H1 (cell line): Measurements from ENCODE around the gene SPP1. TPM values are rescaled to one million over a fixed set of nuclear protein-coding genes. Genes with fewer than 3 reads are reported as not detected.

Experiments
- CTCF ChIA-PET: fragments of 300-600 bp; sonication (Branson Sonifier 250); formaldehyde crosslinking; loops from one replicate; lab custom pipeline; 2021; ENCODE audit not compliant: partially characterized antibody; lab: Charles Lee
- POLR2A ChIA-PET: fragments of 300-600 bp; sonication (Branson Sonifier 250); formaldehyde crosslinking; loops from one replicate; lab custom pipeline; 2021; ENCODE audit warnings: inconsistent platforms; ENCODE audit not compliant: partially characterized antibody; lab: Charles Lee
- DNase-seq, 2 experiments: peaks; one replicate each; pipeline versions ENCODE4 v3.0.0 to v3.0.0-alpha.2; 2010 to 2022; ENCODE audit warnings: low spot score in 2 of 2, low read depth in 1 of 2, mixed read lengths in 1 of 2
- FAIRE-seq: peaks from 2 replicates; lab custom pipeline; 2011; peaks lifted over from hg19 to GRCh38; lab: Jason Lieb, UNC
- H2AFZ ChIP-seq: 2 replicates; pipeline ENCODE4 v1.8.1; 2012; ENCODE audit warnings: low read length, inconsistent platforms
- H2AK5ac ChIP-seq: 2 replicates; pipeline ENCODE4 v1.6.1; 2013; ENCODE audit warnings: low read depth, low read length
- H2BK120ac ChIP-seq: replicated peaks from 2 replicates; pipeline ENCODE3; 2013; ENCODE audit warnings: low read depth, low read length, inconsistent platforms
- H2BK12ac ChIP-seq: 2 replicates; pipeline ENCODE4 v1.6.1; 2013; ENCODE audit warnings: low read depth, low read length
- H2BK15ac ChIP-seq: 2 replicates; pipeline ENCODE4 v1.6.1; 2013; ENCODE audit warnings: low read length
- H2BK20ac ChIP-seq: 2 replicates; pipeline ENCODE4 v1.6.1; 2013; ENCODE audit warnings: low read length
- H2BK5ac ChIP-seq: 2 replicates; pipeline ENCODE4 v1.6.1; 2013; ENCODE audit warnings: low read depth, low read length
- H3K14ac ChIP-seq: 2 replicates; pipeline ENCODE4 v1.6.1; 2013; ENCODE audit warnings: inconsistent platforms; ENCODE audit not compliant: insufficient read length
- H3K18ac ChIP-seq: 2 replicates; pipeline ENCODE4 v1.6.1; 2013; ENCODE audit warnings: low read length; ENCODE audit errors: extremely low read depth
- H3K23ac ChIP-seq: 2 replicates; pipeline ENCODE4 v1.6.1; 2013; ENCODE audit warnings: inconsistent platforms; ENCODE audit not compliant: insufficient read length
- H3K23me2 ChIP-seq: 2 replicates; pipeline ENCODE4 v1.6.1; 2013; ENCODE audit warnings: low read depth, low read length
- H3K27ac ChIP-seq: 2 replicates; pipeline ENCODE4 v1.6.1; 2011; ENCODE audit warnings: low read depth, low read length, inconsistent platforms
- H3K27me3 ChIP-seq, 4 experiments: replicated peaks in 1 of 4; 1 replicate in 1 of 4; 2 replicates in 3 of 4; pipeline versions ENCODE4 v1.6.1 to v1.8.1; 2011 to 2013; ENCODE audit warnings: low read length in 3 of 4, mild to moderate bottlenecking in 3 of 4, inconsistent platforms in 2 of 4, mixed read lengths in 2 of 4, moderate library complexity in 1 of 4; ENCODE audit not compliant: control insufficient read depth in 3 of 4, insufficient read depth in 3 of 4; ENCODE audit errors: extremely low read depth in 1 of 4
- H3K36me3 ChIP-seq, 4 experiments: 2 replicates each; pipeline versions ENCODE4 v1.6.1 to v1.8.1; 2011 to 2013; ENCODE audit warnings: mild to moderate bottlenecking in 4 of 4, low read length in 3 of 4, moderate library complexity in 2 of 4, control low read depth in 1 of 4, inconsistent platforms in 1 of 4; ENCODE audit not compliant: insufficient read depth in 4 of 4, control insufficient read depth in 2 of 4
- H3K4ac ChIP-seq: replicated peaks from 2 replicates; pipeline ENCODE3; 2013; ENCODE audit warnings: low read length, low read depth, mixed read lengths, inconsistent platforms; ENCODE audit not compliant: insufficient read length
- H3K4me1 ChIP-seq, 4 experiments: replicated peaks in 1 of 4; 1 replicate in 1 of 4; 2 replicates in 3 of 4; pipeline versions ENCODE4 v1.6.1 to v1.8.1; 2011 to 2013; ENCODE audit warnings: low read length in 3 of 4, inconsistent platforms in 2 of 4, mixed read lengths in 1 of 4; ENCODE audit not compliant: insufficient read depth in 4 of 4, control insufficient read depth in 3 of 4
- H3K4me2 ChIP-seq, 2 experiments: 2 replicates each; pipeline versions ENCODE4 v1.6.1 to v1.8.1; 2011 to 2013; ENCODE audit warnings: low read depth in 2 of 2, low read length in 2 of 2, control low read depth in 1 of 2, inconsistent platforms in 1 of 2, mild to moderate bottlenecking in 1 of 2; ENCODE audit not compliant: insufficient read depth in 1 of 2
- H3K4me3 ChIP-seq, 4 experiments: fragments of 200-600, 300-600 bp in 1 of 4; sonication (generic), shearing (Covaris generic), sonication (Bioruptor Twin) in 1 of 4; 2 replicates each; pipeline versions ENCODE4 v1.5.1 to v1.8.1; 2011 to 2016; ENCODE audit warnings: low read length in 4 of 4, low read depth in 3 of 4, control low read depth in 2 of 4, inconsistent platforms in 2 of 4, mild to moderate bottlenecking in 2 of 4, mixed read lengths in 1 of 4, moderate library complexity in 1 of 4; ENCODE audit not compliant: insufficient read depth in 2 of 4; ENCODE audit errors: extremely low read depth in 1 of 4
- H3K56ac ChIP-seq: replicated peaks from 2 replicates; pipeline ENCODE3; 2013; ENCODE audit warnings: low read depth, mild to moderate bottlenecking, mixed read lengths, low read length, inconsistent platforms; ENCODE audit not compliant: insufficient read length
- H3K79me1 ChIP-seq: 2 replicates; pipeline ENCODE4 v1.6.1; 2013; ENCODE audit warnings: low read depth, low read length, control low read depth
- H3K79me2 ChIP-seq, 2 experiments: 2 replicates each; pipeline versions ENCODE4 v1.6.1 to v1.8.1; 2012 to 2013; ENCODE audit warnings: low read length in 2 of 2, mild to moderate bottlenecking in 2 of 2, inconsistent platforms in 1 of 2; ENCODE audit not compliant: insufficient read depth in 2 of 2, control insufficient read depth in 1 of 2
- H3K9ac ChIP-seq, 4 experiments: replicated peaks in 1 of 4; 1 replicate in 1 of 4; 2 replicates in 3 of 4; pipeline versions ENCODE4 v1.6.1 to v1.8.1; 2011 to 2013; ENCODE audit warnings: low read depth in 3 of 4, low read length in 3 of 4, control low read depth in 2 of 4, mild to moderate bottlenecking in 2 of 4, moderate library complexity in 2 of 4, inconsistent platforms in 1 of 4; ENCODE audit errors: extremely low read depth in 1 of 4
- H3K9me3 ChIP-seq, 2 experiments: 2 replicates each; pipeline versions ENCODE4 v1.6.1 to v1.8.1; 2012 to 2013; ENCODE audit warnings: mild to moderate bottlenecking in 2 of 2, moderate library complexity in 2 of 2, control low read depth in 1 of 2, inconsistent platforms in 1 of 2, low read depth in 1 of 2, low read length in 1 of 2, mixed read lengths in 1 of 2; ENCODE audit not compliant: insufficient read depth in 2 of 2
- H4K20me1 ChIP-seq, 2 experiments: replicated peaks in 1 of 2; 2 replicates each; pipeline versions ENCODE3 to v1.8.1; 2011 to 2013; ENCODE audit warnings: inconsistent platforms in 2 of 2, low read length in 2 of 2, mild to moderate bottlenecking in 1 of 2; ENCODE audit not compliant: insufficient read depth in 2 of 2, control insufficient read depth in 1 of 2
- H4K5ac ChIP-seq: 2 replicates; pipeline ENCODE4 v1.6.1; 2013; ENCODE audit warnings: low read length, low read depth, mixed read lengths, inconsistent platforms; ENCODE audit not compliant: insufficient read length
- H4K8ac ChIP-seq: 2 replicates; pipeline ENCODE4 v1.8.0; 2013; ENCODE audit warnings: mild to moderate bottlenecking, moderate library complexity, low read length, inconsistent platforms; ENCODE audit not compliant: insufficient read depth; ENCODE audit errors: extremely low read depth
- H4K91ac ChIP-seq: replicated peaks from 2 replicates; pipeline ENCODE3; 2013; ENCODE audit warnings: low read length, mixed read lengths, inconsistent platforms; ENCODE audit not compliant: insufficient read length
- EP300 ChIP-seq, 2 experiments: IDR thresholded peaks; 1 replicate in 1 of 2; 2 replicates in 1 of 2; pipeline ENCODE4 v1.6.1; 2011 to 2012; ENCODE audit warnings: low read depth in 2 of 2, low read length in 2 of 2, mild to moderate bottlenecking in 2 of 2, borderline replicate concordance in 1 of 2, inconsistent platforms in 1 of 2, moderate library complexity in 1 of 2
- polyA plus RNA-seq, 7 experiments: library from polyadenylated mRNA; depleted of rRNA in 3 of 7; stranded (reverse) in 5 of 7; unstranded in 2 of 7; fragments of >200 nt in 5 of 7; fragments of 200-250 nt in 2 of 7; gene quantifications; 1 replicate in 5 of 7; 2 replicates in 1 of 7; 4 replicates in 1 of 7; pipeline versions ENCODE4 v1.2.1 to v1.2.3, GENCODE V29; 2011 to 2013; ENCODE audit warnings: missing spikeins in 2 of 7, mixed read lengths in 2 of 7
- total RNA-seq: library from RNA; stranded (reverse); fragmentation: NEBNext Ultra II Directional; extraction: Animal tissue kit (Norgen Biotek cat#: 25700); gene quantifications from 2 replicates; pipeline ENCODE4 v1.2.1, GENCODE V29; 2021

The SPP1 gene
- total and polyA plus RNA-seq, 2 of the 8 experiments (the other 6 are each of a cell fraction or from before 2014, with no cell fraction given) = 13.7 to 26.5 TPM

DNA sequence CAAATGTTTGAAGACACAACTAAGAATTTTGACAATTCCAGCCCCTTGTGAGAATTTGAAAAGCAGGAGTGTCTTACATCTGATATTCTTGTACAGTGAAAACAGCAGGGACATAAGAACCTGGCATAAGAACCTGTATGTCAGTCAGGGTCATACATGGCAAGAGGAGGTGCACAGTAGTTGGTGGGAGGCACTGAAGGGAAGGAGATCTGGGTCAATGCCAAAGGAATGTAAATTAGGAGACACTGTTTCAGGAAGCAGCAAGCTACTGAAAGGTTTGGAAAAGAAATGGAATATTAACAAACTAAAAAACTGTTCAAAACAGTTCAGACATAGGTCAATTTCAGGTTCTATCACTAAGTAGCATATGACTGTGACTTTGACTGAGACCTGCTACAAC lies 25.0 kb upstream of the SPP1 start:
- H4K8ac ChIP-seq = no peak overlapping the region
- H3K4me2 ChIP-seq = peak overlapping the region; percentile 19 to 28; a peak in 1 of 4 replicates
- H3K79me1 ChIP-seq = no peaks in the 10 kb centered on the region
- no peak overlapping the region for H3K27ac ChIP-seq
- no peak for TF ChIP-seq EP300 (IDR thresholded peaks at IDR 0.05; ENCODE audit: borderline replicate concordance in 1 of 2, low read depth in 2 of 2, low read length in 2 of 2)
- H3K4ac ChIP-seq = no peak overlapping the region
- POLR2A ChIA-PET = interaction anchor here (1.4 to 9.3 kb wide), 5 partner anchors 9 to 31 kb away, joined by 3 to 88 read pairs (median 6); no protein-coding TSS in a partner anchor
- H3K4me3 ChIP-seq = peak overlapping the region in 1 of 4 experiments; percentile 22; a peak in 1 of 8 replicates
- H2BK5ac ChIP-seq = no peak overlapping the region; the same call in 1 of the 2 replicates
- H3K14ac ChIP-seq = no peak overlapping the region
- no peak overlapping the region for H2AK5ac ChIP-seq
- H3K4me1 ChIP-seq = peaks cover 0 to 4% (median 1%) of the 10 kb centered on the region in 4 experiments; a peak in 5 of 7 replicates
- no peaks in the 10 kb centered on the region for H3K79me2 ChIP-seq
- H2BK12ac ChIP-seq = peak overlapping the region; percentile 50; the same call in 1 of the 2 replicates
- H3K36me3 ChIP-seq = no peaks in the 10 kb centered on the region
- H2BK20ac ChIP-seq = no peak overlapping the region
- CTCF ChIA-PET = interaction anchor here (1.0 to 10.0 kb wide), 3 partner anchors 15 to 88 kb away, joined by 3 to 94 read pairs (median 40); partner anchors contain the start of gene SPP1
- no peak overlapping the region for H4K91ac ChIP-seq
- DNase-seq (no peak), FAIRE-seq (peak; percentile 71)
- no peaks in the 10 kb centered on the region for H4K20me1 ChIP-seq
- no peaks in the 10 kb centered on the region; a peak in 1 of 7 replicates for H3K27me3 ChIP-seq
- no peak overlapping the region for H2AFZ ChIP-seq
- no peak overlapping the region for H3K56ac ChIP-seq
- peak overlapping the region in 1 of 4 experiments; percentile 1; a peak in 1 of 7 replicates for H3K9ac ChIP-seq
- H2BK120ac ChIP-seq = no peak overlapping the region
- no peak overlapping the region for H3K23ac ChIP-seq
- no peaks in the 10 kb centered on the region for H3K23me2 ChIP-seq
- H3K9me3 ChIP-seq = no peaks in the 10 kb centered on the region
- no peak overlapping the region for H2BK15ac ChIP-seq
- H3K18ac ChIP-seq = no peak overlapping the region
- no peak overlapping the region for H4K5ac ChIP-seq
